OCI-LY7 (cell line): ENCODE measurements around the gene PITPNM1. TPM values are rescaled to one million over a fixed set of nuclear protein-coding genes. Genes with fewer than 3 reads are reported as not detected.

Source experiments
- BruUV-seq: library from RNA; stranded (reverse); fragments of 400-500 nt; replicated peaks from 2 replicates; lab custom pipeline; 2021; lab: Mats Ljungman, UMichigan
- CTCF ChIA-PET: fragments of 300-600 bp; sonication (Branson Sonifier 250); formaldehyde crosslinking; loops from one replicate; lab custom pipeline; 2022; ENCODE audit warnings: antibody characterized with exemption; ENCODE audit not compliant: unreplicated experiment; lab: Charles Lee
- POLR2A ChIA-PET: fragments of 300-600 bp; sonication (Branson Sonifier 250); formaldehyde crosslinking; loops from one replicate; lab custom pipeline; 2022; ENCODE audit warnings: antibody characterized with exemption; lab: Charles Lee
- DNase-seq: peaks from one replicate; pipeline ENCODE4 v3.0.0-alpha.2; 2015; ENCODE audit warnings: low spot score
- H2AFZ ChIP-seq: fragments of 200-600 bp; sonication (generic), shearing (Covaris generic); 2 replicates; pipeline ENCODE4 v1.6.1; 2014; ENCODE audit warnings: mild to moderate bottlenecking, antibody characterized with exemption, low read length, moderate library complexity
- H3K27ac ChIP-seq: fragments of 200-600 bp; sonication (generic); 2 replicates; pipeline ENCODE4 v1.5.1; 2014; ENCODE audit warnings: mixed run types, low read depth, mild to moderate bottlenecking, moderate library complexity, low read length, inconsistent platforms; ENCODE audit not compliant: poor library complexity, severe bottlenecking
- H3K36me3 ChIP-seq: fragments of 200-600 bp; sonication (generic); 2 replicates; pipeline ENCODE4 v1.6.1; 2014; ENCODE audit warnings: mild to moderate bottlenecking, antibody characterized with exemption, low read length, moderate library complexity, mixed read lengths; ENCODE audit not compliant: insufficient read depth
- H3K4me1 ChIP-seq: fragments of 200-600 bp; sonication (generic); 2 replicates; pipeline ENCODE4 v1.5.1; 2014; ENCODE audit warnings: mild to moderate bottlenecking, low read length; ENCODE audit not compliant: insufficient read depth, poor library complexity, severe bottlenecking
- H3K4me2 ChIP-seq: fragments of 200-600 bp; sonication (generic); 2 replicates; pipeline ENCODE4 v1.6.1; 2014; ENCODE audit warnings: mild to moderate bottlenecking, low read length
- H3K4me3 ChIP-seq: fragments of 200-600 bp; sonication (generic); 2 replicates; pipeline ENCODE4 v1.5.1; 2014; ENCODE audit warnings: mild to moderate bottlenecking, low read depth, low read length; ENCODE audit not compliant: poor library complexity, severe bottlenecking
- H3K79me2 ChIP-seq: fragments of 200-600 bp; sonication (generic); 2 replicates; pipeline ENCODE4 v1.6.1; 2016; ENCODE audit warnings: low read depth, mild to moderate bottlenecking, low read length, moderate library complexity, mixed read lengths; ENCODE audit not compliant: insufficient read depth
- H3K9me2 ChIP-seq: fragments of 200-600 bp; sonication (generic); 2 replicates; pipeline ENCODE4 v1.6.1; 2016; ENCODE audit warnings: mild to moderate bottlenecking, low read length, mixed read lengths; ENCODE audit not compliant: insufficient read depth
- H3K9me3 ChIP-seq: fragments of 200-600 bp; sonication (generic); 2 replicates; pipeline ENCODE4 v1.6.1; 2014; ENCODE audit warnings: mild to moderate bottlenecking, mixed run types, low read length, mixed read lengths
- H4K20me1 ChIP-seq: fragments of 200-600 bp; sonication (generic); 2 replicates; pipeline ENCODE4 v1.6.1; 2014; ENCODE audit warnings: mild to moderate bottlenecking, antibody characterized with exemption, low read length, moderate library complexity, mixed read lengths; ENCODE audit not compliant: insufficient read depth
- CTCF ChIP-seq: fragments of 200-600 bp; sonication (generic); conservative IDR thresholded peaks from 2 replicates; pipeline ENCODE4 v1.5.1; 2014; ENCODE audit warnings: mild to moderate bottlenecking, antibody characterized with exemption, low read length, moderate library complexity, mixed read lengths
- EZH2phosphoT487 ChIP-seq: fragments of 200-600 bp; sonication (generic); IDR thresholded peaks from 2 replicates; pipeline ENCODE4 v1.6.1; 2018; ENCODE audit warnings: low read depth, borderline replicate concordance, mild to moderate bottlenecking, mixed run types, antibody characterized with exemption, low read length, moderate library complexity, mixed read lengths
- intact Hi-C: fragments of 100-400 bp; cut with micrococcal nuclease; formaldehyde crosslinking; loops from one replicate; pipeline ENCODE4 v1.10.0; 2022; ENCODE audit not compliant: unreplicated experiment
- microRNA-seq: library from miRNA; unstranded; fragments of <30 nt; microRNA quantifications from one replicate; pipeline ENCODE4 v1.2.0, GENCODE V29; 2022; ENCODE audit warnings: borderline replicate concordance
- small RNA-seq: library from RNA; depleted of rRNA; stranded (forward); fragments of <200 nt; gene quantifications from one replicate; pipeline ENCODE3, GENCODE V24; 2014
- total RNA-seq, 2 experiments: library from RNA; depleted of rRNA in 1 of 2; stranded (reverse); fragments of >200 nt in 1 of 2; shearing (Covaris generic) in 1 of 2; gene quantifications; 2 replicates each; pipeline ENCODE4 v1.2.3, GENCODE V29; 2014 to 2022

The PITPNM1 gene
- total RNA-seq, 2 experiments from 2014 or later = 37.2 to 51.3 TPM

- no peak overlapping the region for H2AFZ ChIP-seq
- intact Hi-C loops = no loop called here
- DNase-seq = no peak
- no peaks in the 10 kb centered on the region for H3K9me3 ChIP-seq
- H3K27ac ChIP-seq = peak overlapping the region; percentile 94
- H3K4me3 ChIP-seq = peak overlapping the region; percentile 69
- H3K36me3 ChIP-seq = peaks cover 3% of the 10 kb centered on the region; the same call in 1 of the 2 replicates
- H3K9me2 ChIP-seq = no peaks in the 10 kb centered on the region
- H4K20me1 ChIP-seq = no peaks in the 10 kb centered on the region
- peaks cover 87% of the 10 kb centered on the region for H3K4me1 ChIP-seq
- peak overlapping the region; percentile 82 for H3K4me2 ChIP-seq
- CTCF ChIA-PET = no interaction called here
- no TSS peak for BruUV-seq
- POLR2A ChIA-PET = interaction anchor here (1.1 kb wide), 2 partner anchors 8 to 13 kb away, joined by 3 to 7 read pairs; partner anchors contain the start of gene PTPRCAP
- no peak for TF ChIP-seq CTCF
- TF ChIP-seq EZH2phosphoT487 = no peak
- H3K79me2 ChIP-seq = no peaks in the 10 kb centered on the region
These were observed 59.6 kb downstream of the PITPNM1 start for GRCh38 chr11:67445515-67445914.

DNA sequence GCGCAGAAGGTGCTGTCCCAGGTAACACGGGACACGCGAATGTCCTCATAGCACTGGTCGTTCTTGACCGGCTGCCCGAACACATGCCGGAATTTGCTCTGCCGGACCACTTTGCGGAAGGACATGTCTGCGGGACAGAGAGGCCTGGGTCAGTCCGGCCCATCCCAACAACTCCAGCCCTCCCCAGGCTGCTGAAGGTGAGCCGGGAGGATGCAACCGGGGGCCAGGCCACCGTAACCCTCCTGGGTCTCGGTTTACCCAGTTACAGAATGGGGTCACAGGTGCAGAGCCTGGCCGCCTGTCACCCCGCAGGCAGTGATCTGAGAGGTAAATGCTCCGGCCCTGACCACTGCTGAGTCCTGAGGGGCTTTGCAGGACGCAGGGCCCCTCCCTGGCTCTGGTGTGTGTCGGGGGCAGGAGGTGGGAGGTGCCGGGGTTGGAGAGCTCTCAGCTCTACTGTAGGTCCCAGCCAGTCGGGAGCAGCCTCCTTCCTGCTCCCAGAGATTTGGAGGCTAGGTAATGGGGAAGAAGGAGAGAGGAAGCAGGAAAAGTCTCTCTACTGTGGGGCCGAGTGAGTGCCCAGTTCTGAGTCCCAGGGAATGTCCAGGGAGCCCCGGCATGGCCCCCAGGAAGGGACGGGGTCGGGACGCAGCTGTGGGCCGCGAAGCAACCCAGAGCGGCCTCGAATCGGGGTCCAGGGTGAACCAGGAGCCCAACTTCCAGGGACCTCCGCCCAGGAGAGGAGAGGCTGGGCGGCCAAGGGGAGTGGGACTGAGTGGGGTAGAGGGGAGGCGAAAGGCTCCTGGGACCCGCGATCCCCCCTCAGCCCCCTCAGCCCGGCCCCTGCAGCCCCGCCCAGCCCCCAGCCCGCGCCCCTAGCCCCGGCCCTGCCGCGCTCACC lies 62.4 kb downstream of the PITPNM1 start:
- H2AFZ ChIP-seq = no peak overlapping the region
- H3K9me2 ChIP-seq = no peaks in the 10 kb centered on the region
- H3K79me2 ChIP-seq = peaks cover 4% of the 10 kb centered on the region; the same call in 1 of the 2 replicates
- intact Hi-C loops = loop anchor here (1.0 to 2.0 kb wide), 2 partner anchors 26 to 42 kb away; no protein-coding TSS in a partner anchor
- peaks cover 93% of the 10 kb centered on the region for H3K4me1 ChIP-seq
- H3K4me3 ChIP-seq = peak overlapping the region; percentile 69
- H3K9me3 ChIP-seq = no peaks in the 10 kb centered on the region
- ChIA-PET CTCF (interaction anchor here (0.6 kb wide), 1 partner anchor 39 kb away, joined by 3 read pairs; the partner anchor contains the start of gene TBC1D10C), POLR2A (interaction anchor here (0.6 to 1.4 kb wide), 6 partner anchors 16 to 43 kb away, joined by 3 to 6 read pairs (median 3); no protein-coding TSS in a partner anchor)
- TF ChIP-seq EZH2phosphoT487 = no peak
- no peak for TF ChIP-seq CTCF
- peak overlapping the region; percentile 94 for H3K27ac ChIP-seq
- DNase-seq = peak; percentile 29
- H3K4me2 ChIP-seq = peak overlapping the region; percentile 82
- no peaks in the 10 kb centered on the region for H4K20me1 ChIP-seq
- BruUV-seq = no TSS peak
- H3K36me3 ChIP-seq = peaks cover 9% of the 10 kb centered on the region; the same call in 1 of the 2 replicates

Small RNA genes lying within 50 kb of the gene (microRNA-seq; reads per million reads assigned to microRNA genes)
- gene MIR6752 = not detected

Small RNA genes lying within 50 kb of the gene (small RNA-seq; reads per million reads assigned to genes)
- gene MIR6752 = not detected

Other genes with a start within 250 kb of the PITPNM1 start
- 379 and 397 TPM in 2 replicates for gene GRK2, start 238.9 kb downstream of the PITPNM1 start, total RNA-seq (2014; rRNA removed; shearing (Covaris generic))
- 280 and 373 TPM in 2 replicates for gene GRK2, start 238.9 kb downstream of the PITPNM1 start, total RNA-seq (2022)
- gene ANKRD13D, start 216.1 kb downstream of the PITPNM1 start, total RNA-seq (2014; rRNA removed; shearing (Covaris generic)) = 101 and 136 TPM in 2 replicates
- gene ANKRD13D, start 216.1 kb downstream of the PITPNM1 start, total RNA-seq (2022) = 119 and 136 TPM in 2 replicates
- 8.4 and 9.2 TPM in 2 replicates for gene SSH3, start 201.8 kb downstream of the PITPNM1 start, total RNA-seq (2014; rRNA removed; shearing (Covaris generic))
- 18.5 and 22.0 TPM in 2 replicates for gene SSH3, start 201.8 kb downstream of the PITPNM1 start, total RNA-seq (2022)
- 146 and 153 TPM in 2 replicates for gene POLD4, start 151.8 kb downstream of the PITPNM1 start, total RNA-seq (2014; rRNA removed; shearing (Covaris generic))
- 160 and 171 TPM in 2 replicates for gene POLD4, start 151.8 kb downstream of the PITPNM1 start, total RNA-seq (2022)
- 0.35 and 0.67 TPM in 2 replicates for gene CLCF1, start 131.8 kb downstream of the PITPNM1 start, total RNA-seq (2014; rRNA removed; shearing (Covaris generic))
- 0.34 TPM in 1 of 2 replicates, not detected in the other for gene CLCF1, start 131.8 kb downstream of the PITPNM1 start, total RNA-seq (2022)
- gene RAD9A, start 113.4 kb downstream of the PITPNM1 start, total RNA-seq (2014; rRNA removed; shearing (Covaris generic)) = 30.1 and 51.0 TPM in 2 replicates
- gene RAD9A, start 113.4 kb downstream of the PITPNM1 start, total RNA-seq (2022) = 62.2 and 71.1 TPM in 2 replicates
- 248 and 311 TPM in 2 replicates for gene PPP1CA, start 103.5 kb downstream of the PITPNM1 start, total RNA-seq (2014; rRNA removed; shearing (Covaris generic))
- gene PPP1CA, start 103.5 kb downstream of the PITPNM1 start, total RNA-seq (2022) = 210 and 219 TPM in 2 replicates
- gene TBC1D10C, start 101.3 kb downstream of the PITPNM1 start, total RNA-seq (2014; rRNA removed; shearing (Covaris generic)) = 105 and 124 TPM in 2 replicates
- gene TBC1D10C, start 101.3 kb downstream of the PITPNM1 start, total RNA-seq (2022) = 108 and 117 TPM in 2 replicates
- gene CARNS1, start 89.7 kb downstream of the PITPNM1 start, total RNA-seq (2014; rRNA removed; shearing (Covaris generic)) = 0.06 and 0.15 TPM in 2 replicates
- 0.21 and 0.41 TPM in 2 replicates for gene CARNS1, start 89.7 kb downstream of the PITPNM1 start, total RNA-seq (2022)
- 51.1 and 69.4 TPM in 2 replicates for gene RPS6KB2, start 76.9 kb downstream of the PITPNM1 start, total RNA-seq (2014; rRNA removed; shearing (Covaris generic))
- gene RPS6KB2, start 76.9 kb downstream of the PITPNM1 start, total RNA-seq (2022) = 48.3 and 54.9 TPM in 2 replicates
- gene PTPRCAP, start 67.7 kb downstream of the PITPNM1 start, total RNA-seq (2014; rRNA removed; shearing (Covaris generic)) = 175 and 212 TPM in 2 replicates
- gene PTPRCAP, start 67.7 kb downstream of the PITPNM1 start, total RNA-seq (2022) = 101 and 129 TPM in 2 replicates
- 48.0 and 55.3 TPM in 2 replicates for gene CORO1B, start 61.9 kb downstream of the PITPNM1 start, total RNA-seq (2014; rRNA removed; shearing (Covaris generic))
- 85.3 and 87.4 TPM in 2 replicates for gene CORO1B, start 61.9 kb downstream of the PITPNM1 start, total RNA-seq (2022)
- not detected in 2 replicates for gene GPR152, start 52.6 kb downstream of the PITPNM1 start, total RNA-seq (2014; rRNA removed; shearing (Covaris generic))
- not detected in 2 replicates for gene GPR152, start 52.6 kb downstream of the PITPNM1 start, total RNA-seq (2022)
- gene CABP4, start 50.0 kb downstream of the PITPNM1 start, total RNA-seq (2014; rRNA removed; shearing (Covaris generic)) = 3.0 and 3.1 TPM in 2 replicates
- gene CABP4, start 50.0 kb downstream of the PITPNM1 start, total RNA-seq (2022) = 11.5 and 11.8 TPM in 2 replicates
- gene TMEM134, start 36.1 kb downstream of the PITPNM1 start, total RNA-seq (2014; rRNA removed; shearing (Covaris generic)) = 26.8 and 38.8 TPM in 2 replicates
- 76.9 and 86.9 TPM in 2 replicates for gene TMEM134, start 36.1 kb downstream of the PITPNM1 start, total RNA-seq (2022)
- 123 and 125 TPM in 2 replicates for gene AIP, start 22.3 kb downstream of the PITPNM1 start, total RNA-seq (2014; rRNA removed; shearing (Covaris generic))
- gene AIP, start 22.3 kb downstream of the PITPNM1 start, total RNA-seq (2022) = 112 and 116 TPM in 2 replicates
- gene CDK2AP2, start 2.8 kb upstream of the PITPNM1 start, total RNA-seq (2014; rRNA removed; shearing (Covaris generic)) = 57.0 and 71.5 TPM in 2 replicates
- 83.9 and 90.2 TPM in 2 replicates for gene CDK2AP2, start 2.8 kb upstream of the PITPNM1 start, total RNA-seq (2022)
- gene CABP2, start 18.1 kb upstream of the PITPNM1 start, total RNA-seq (2014; rRNA removed; shearing (Covaris generic)) = not detected in 2 replicates
- gene CABP2, start 18.1 kb upstream of the PITPNM1 start, total RNA-seq (2022) = not detected in 2 replicates
- 1,251 and 1,604 TPM in 2 replicates for gene GSTP1, start 78.4 kb upstream of the PITPNM1 start, total RNA-seq (2014; rRNA removed; shearing (Covaris generic))
- 1,017 and 1,139 TPM in 2 replicates for gene GSTP1, start 78.4 kb upstream of the PITPNM1 start, total RNA-seq (2022)
- gene NDUFV1, start 101.6 kb upstream of the PITPNM1 start, total RNA-seq (2014; rRNA removed; shearing (Covaris generic)) = 257 and 283 TPM in 2 replicates
- gene NDUFV1, start 101.6 kb upstream of the PITPNM1 start, total RNA-seq (2022) = 294 and 335 TPM in 2 replicates
- 14.4 and 20.4 TPM in 2 replicates for gene NUDT8, start 124.6 kb upstream of the PITPNM1 start, total RNA-seq (2014; rRNA removed; shearing (Covaris generic))
- gene NUDT8, start 124.6 kb upstream of the PITPNM1 start, total RNA-seq (2022) = 31.7 and 35.4 TPM in 2 replicates
- 2.4 and 4.3 TPM in 2 replicates for gene TBX10, start 134.4 kb upstream of the PITPNM1 start, total RNA-seq (2014; rRNA removed; shearing (Covaris generic))
- gene TBX10, start 134.4 kb upstream of the PITPNM1 start, total RNA-seq (2022) = 5.3 and 5.7 TPM in 2 replicates
- gene ACY3, start 145.4 kb upstream of the PITPNM1 start, total RNA-seq (2014; rRNA removed; shearing (Covaris generic)) = 17.1 and 25.6 TPM in 2 replicates
- 45.1 and 54.4 TPM in 2 replicates for gene ACY3, start 145.4 kb upstream of the PITPNM1 start, total RNA-seq (2022)
- gene ALDH3B2, start 169.3 kb upstream of the PITPNM1 start, total RNA-seq (2014; rRNA removed; shearing (Covaris generic)) = 1.5 and 2.9 TPM in 2 replicates
- gene ALDH3B2, start 169.3 kb upstream of the PITPNM1 start, total RNA-seq (2022) = 8.0 and 8.3 TPM in 2 replicates